HAP-1 (cell line): Measurements from ENCODE around the gene DDX43.

Experiments used
- DNase-seq, 2 experiments: peaks; one replicate each; pipeline ENCODE4 v3.0.0-alpha.2; 2016 to 2020; ENCODE audit warnings: low spot score in 2 of 2
- H3K27me3 ChIP-seq: fragments of 250-450 bp; sonication (Bioruptor Pico); 2 replicates; pipeline ENCODE4 v1.5.1; 2020; ENCODE audit warnings: low read depth, mild to moderate bottlenecking, moderate library complexity
- H3K36me3 ChIP-seq: fragments of 250-450 bp; sonication (Bioruptor Pico); replicated peaks from 2 replicates; pipeline ENCODE4 v1.5.1; 2020; ENCODE audit warnings: mild to moderate bottlenecking
- H3K4me1 ChIP-seq: fragments of 250-450 bp; sonication (Bioruptor Pico); 2 replicates; pipeline ENCODE4 v1.5.1; 2020; ENCODE audit warnings: mild to moderate bottlenecking
- H3K4me3 ChIP-seq: fragments of 250-450 bp; sonication (Bioruptor Pico); 2 replicates; pipeline ENCODE4 v1.5.1; 2020; ENCODE audit warnings: mild to moderate bottlenecking, moderate library complexity
- H3K9me3 ChIP-seq: fragments of 250-450 bp; sonication (Bioruptor Pico); 2 replicates; pipeline ENCODE4 v1.5.1; 2020; ENCODE audit warnings: mild to moderate bottlenecking, moderate library complexity
- in situ Hi-C: fragments of 300-500 bp; cut with MboI; formaldehyde crosslinking; loops from 3 replicates; pipeline ENCODE4 v1.14.3; 2020; ENCODE audit warnings: low sequenced_read_pairs, inconsistent platforms, mixed read lengths

The DDX43 gene

DNA sequence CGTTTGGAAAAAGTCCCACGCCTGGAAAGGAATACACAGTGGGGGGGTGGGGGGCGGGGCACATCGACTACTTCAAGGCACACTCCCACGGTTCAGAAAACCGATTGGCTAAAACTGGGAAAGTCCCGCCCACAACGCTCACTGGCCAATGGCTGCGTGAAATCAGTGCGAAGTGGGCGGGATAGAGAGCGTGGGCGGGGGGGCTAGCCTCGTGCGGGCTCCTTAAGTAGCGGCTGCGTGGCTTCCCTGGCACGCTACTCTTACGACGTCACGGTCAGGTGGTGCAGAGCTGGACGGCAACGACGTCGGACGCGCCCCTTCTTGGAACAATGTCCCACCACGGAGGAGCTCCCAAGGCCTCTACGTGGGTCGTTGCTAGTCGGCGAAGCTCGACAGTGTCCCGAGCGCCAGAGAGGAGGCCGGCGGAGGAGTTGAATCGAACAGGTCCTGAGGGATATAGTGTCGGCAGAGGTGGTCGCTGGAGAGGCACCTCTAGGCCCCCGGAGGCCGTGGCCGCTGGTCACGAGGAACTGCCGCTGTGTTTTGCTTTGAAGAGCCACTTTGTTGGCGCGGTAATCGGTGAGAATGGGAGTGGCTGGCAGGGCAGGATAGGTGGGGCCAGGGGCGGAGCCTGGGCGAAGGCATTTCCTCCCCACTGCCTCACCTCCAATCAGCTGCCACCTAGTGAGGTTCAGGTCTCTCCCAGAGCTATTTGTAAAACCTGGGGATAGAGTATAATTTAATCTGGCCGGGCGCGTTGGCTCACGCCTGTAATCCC lies at the start of gene DDX43:
Gene DDX43, plus strand, starts transcription at position 252 of the 778 bp plus-strand sequence. Its CDS starts 78 bp downstream, at position 330.
- Histone ChIP-seq H3K27me3 (peaks cover 5% of the 10 kb centered on the region), H3K36me3 (no peaks in the 10 kb centered on the region), H3K9me3 (no peaks in the 10 kb centered on the region), H3K4me1 (no peaks in the 10 kb centered on the region), H3K4me3 (no peak within 1 kb of the TSS)
- DNase-seq: no peak
- in situ Hi-C loops: no loop called here

DNA sequence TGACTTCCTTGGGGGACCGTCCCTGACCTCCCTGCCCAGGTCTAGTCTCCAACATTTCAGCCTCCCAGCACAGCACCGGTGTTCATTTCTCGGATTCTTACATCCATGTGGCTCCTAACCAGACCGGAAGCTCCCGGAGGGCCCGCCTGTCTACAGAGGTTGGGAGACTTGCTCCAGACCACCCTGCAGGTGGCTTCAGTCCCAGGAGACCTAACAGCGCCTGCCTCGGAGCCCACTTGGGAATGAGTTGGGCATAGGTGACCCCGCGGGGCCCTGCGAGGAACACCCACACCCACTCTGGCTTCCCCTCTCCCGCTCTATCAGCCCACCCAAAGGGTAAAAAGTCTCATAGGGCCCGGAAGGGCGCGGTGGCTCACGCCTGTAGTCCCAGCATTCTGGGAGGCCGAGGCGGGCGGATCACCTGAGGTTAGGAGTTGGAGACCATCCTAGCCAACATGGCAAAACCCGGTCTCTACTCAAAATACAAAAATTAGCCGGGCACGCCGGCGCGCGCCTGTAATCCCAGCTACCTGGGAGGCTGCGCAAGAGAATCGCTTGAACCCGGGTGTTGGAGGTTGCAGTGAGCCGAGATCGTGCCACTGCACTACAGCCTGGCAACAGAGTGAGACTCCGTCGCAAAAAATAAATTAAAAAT lies 46.0 kb upstream of the DDX43 start:
- DNase-seq: no peak
- Histone ChIP-seq H3K4me3 (no peak overlapping the region), H3K4me1 (peaks cover 2% of the 10 kb centered on the region; the same call in 1 of the 2 replicates), H3K36me3 (no peaks in the 10 kb centered on the region), H3K27me3 (peaks cover 82% of the 10 kb centered on the region), H3K9me3 (no peaks in the 10 kb centered on the region)
- in situ Hi-C loops: loop anchor here (25.0 kb wide), 1 partner anchor 936 kb away; no protein-coding TSS in a partner anchor

DNA sequence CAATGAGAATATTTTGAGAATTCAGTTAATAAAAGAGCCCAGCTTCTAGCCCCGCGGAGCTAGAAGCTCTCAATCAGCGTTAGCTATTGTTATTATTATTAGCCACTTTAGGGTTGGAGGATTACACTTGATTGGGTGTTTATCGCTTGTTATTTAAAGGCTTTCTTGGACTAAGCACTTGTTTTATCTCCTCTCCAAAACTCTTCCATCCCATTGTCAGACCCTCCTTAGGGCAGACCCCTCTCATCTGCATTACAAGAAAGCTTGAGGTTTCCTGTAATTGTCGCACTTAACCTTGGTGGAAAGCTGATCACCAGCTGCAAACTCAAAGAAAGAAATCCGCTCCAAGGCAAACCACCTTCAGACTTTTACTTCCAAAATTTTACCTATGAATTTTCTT lies 45.3 kb upstream of the DDX43 start:
- H3K27me3 ChIP-seq: peaks cover 78% of the 10 kb centered on the region
- H3K36me3 ChIP-seq: no peaks in the 10 kb centered on the region
- DNase-seq: peak; percentile 63 to 94
- no peak overlapping the region for H3K4me3 ChIP-seq
- peaks cover 2% of the 10 kb centered on the region; the same call in 1 of the 2 replicates for H3K4me1 ChIP-seq
- in situ Hi-C loops: loop anchor here (25.0 kb wide), 1 partner anchor 937 kb away; no protein-coding TSS in a partner anchor
- no peaks in the 10 kb centered on the region for H3K9me3 ChIP-seq

DNA sequence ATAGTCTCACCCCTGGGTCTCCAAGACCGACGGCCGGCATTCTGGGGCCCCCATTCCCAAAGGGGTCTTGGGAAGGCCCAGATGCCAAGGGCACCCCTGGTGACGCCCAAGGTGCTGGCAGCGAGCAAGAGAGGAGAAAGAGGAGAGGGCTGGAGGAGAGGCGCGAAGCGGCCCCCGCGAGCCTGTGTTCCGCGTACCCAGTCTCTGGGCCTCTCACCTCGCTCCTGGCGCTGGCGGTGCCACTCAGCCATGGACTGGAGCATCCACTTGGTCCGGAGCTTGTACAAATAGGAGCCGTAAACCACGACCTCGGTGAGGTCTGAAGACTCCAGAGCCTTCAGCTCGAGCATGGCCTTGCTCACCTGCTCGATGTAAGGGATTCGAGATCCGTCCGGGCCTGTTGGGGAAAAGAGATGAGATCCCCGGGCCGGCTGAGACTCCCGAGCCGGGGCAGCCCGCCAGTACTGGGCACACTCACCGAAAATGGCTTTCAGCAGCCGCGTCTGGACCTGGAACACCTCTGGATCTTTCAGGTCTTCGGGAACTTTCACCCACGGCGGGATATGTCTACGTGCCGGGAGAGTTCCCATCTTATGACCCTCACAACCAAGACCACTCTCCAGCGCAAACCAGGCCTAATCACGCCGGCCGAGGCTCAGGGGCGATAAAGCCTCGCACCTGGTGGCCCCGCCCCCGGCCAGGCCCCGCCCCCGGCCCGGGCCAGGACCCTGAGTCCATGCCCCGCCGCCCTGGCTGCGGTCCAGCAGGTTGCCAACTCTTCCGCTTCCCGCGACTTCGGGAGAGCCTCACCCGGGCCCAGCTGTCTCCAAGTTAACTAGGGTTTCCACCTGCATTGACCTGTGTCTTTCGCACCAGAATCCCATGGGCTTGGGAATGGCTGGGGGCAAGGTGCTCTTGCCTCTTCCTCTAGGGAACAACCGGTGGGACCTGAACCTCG lies 40.7 kb upstream of the DDX43 start, which contains the start of gene DPPA5:
Gene DPPA5, minus strand, starts transcription at position 641 of the 958 bp plus-strand sequence. Its CDS starts 51 bp downstream, at position 590.
- no peak for DNase-seq
- Histone ChIP-seq H3K4me3 (no peak within 1 kb of the TSS), H3K27me3 (peaks cover 78% of the 10 kb centered on the region), H3K4me1 (peaks cover 2% of the 10 kb centered on the region; the same call in 1 of the 2 replicates), H3K36me3 (no peaks in the 10 kb centered on the region), H3K9me3 (no peaks in the 10 kb centered on the region)
- in situ Hi-C loops: no loop called here

DNA sequence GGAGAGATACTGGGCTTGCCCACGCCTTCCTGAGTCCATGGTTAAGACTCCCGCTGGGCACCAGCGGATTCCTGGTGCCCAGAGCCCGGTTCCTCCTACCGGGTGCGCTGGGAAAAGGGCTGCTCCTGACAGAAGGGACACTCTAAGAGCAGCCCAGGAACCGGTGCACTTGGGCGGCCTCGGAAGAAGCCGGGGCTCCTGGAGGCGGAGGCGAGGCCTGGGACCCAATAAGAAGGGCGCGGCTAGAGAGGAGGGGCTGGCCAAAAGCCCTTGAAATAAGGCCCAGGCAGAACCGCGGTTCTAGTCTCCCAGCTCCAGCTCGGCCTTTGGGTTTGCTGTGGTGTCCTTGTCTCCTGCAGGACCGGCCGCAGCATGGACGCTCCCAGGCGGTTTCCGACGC lies 32.3 kb upstream of the DDX43 start, which contains the start of gene KHDC3L:
Gene KHDC3L, plus strand, starts transcription at position 301 of the 400 bp plus-strand sequence. Its CDS starts 72 bp downstream, at position 373.
- Histone ChIP-seq H3K4me1 (no peaks in the 10 kb centered on the region), H3K4me3 (no peak within 1 kb of the TSS), H3K9me3 (no peaks in the 10 kb centered on the region), H3K27me3 (peaks cover 48% of the 10 kb centered on the region), H3K36me3 (no peaks in the 10 kb centered on the region)
- in situ Hi-C loops: no loop called here
- no peak for DNase-seq

DNA sequence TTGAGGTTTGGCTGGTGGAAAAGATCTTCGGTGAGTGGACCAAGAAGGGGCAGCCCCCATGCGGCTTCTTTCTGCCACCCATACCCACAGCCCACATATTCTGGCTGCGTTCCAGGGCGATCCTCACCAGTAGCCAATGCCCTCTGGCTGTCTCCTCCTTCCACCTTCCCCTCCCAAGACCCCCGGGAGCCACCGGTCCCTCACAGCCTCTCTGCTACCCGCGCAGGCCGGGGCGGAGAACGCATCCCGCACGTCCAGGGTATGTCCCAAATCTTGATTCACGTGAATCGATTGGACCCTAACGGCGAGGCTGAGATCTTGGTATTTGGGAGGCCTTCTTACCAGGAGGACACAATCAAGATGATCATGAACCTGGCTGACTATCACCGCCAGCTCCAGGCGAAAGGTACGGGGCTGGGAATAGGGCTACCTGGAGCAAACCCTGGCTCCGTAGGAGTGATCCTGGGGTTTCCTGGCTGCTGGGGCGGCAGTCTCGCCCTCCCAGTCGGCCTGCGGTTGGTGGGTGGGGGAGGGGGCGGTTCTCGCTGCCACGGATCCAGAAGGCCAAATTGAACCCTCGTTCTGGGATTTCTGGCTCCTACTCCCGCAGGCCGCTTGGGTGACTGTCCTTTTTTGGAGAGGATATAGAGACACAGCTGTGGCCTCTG lies 31.6 kb upstream of the DDX43 start:
- no peaks in the 10 kb centered on the region for H3K9me3 ChIP-seq
- H3K36me3 ChIP-seq: no peaks in the 10 kb centered on the region
- H3K27me3 ChIP-seq: peaks cover 45% of the 10 kb centered on the region
- no peak for DNase-seq
- no peak overlapping the region for H3K4me3 ChIP-seq
- H3K4me1 ChIP-seq: no peaks in the 10 kb centered on the region
- in situ Hi-C loops: no loop called here

DNA sequence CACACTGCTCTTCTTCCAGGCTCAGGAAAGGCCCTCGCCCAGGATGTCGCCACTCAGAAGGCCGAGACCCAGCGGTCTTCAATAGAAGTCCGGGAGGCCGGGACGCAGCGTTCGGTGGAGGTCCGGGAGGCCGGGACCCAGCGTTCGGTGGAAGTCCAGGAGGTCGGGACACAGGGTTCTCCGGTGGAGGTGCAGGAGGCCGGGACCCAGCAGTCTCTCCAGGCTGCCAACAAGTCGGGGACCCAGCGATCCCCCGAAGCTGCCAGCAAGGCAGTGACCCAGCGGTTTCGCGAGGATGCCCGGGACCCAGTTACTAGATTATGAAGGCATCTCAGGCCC lies 31.1 kb upstream of the DDX43 start:
- Histone ChIP-seq H3K36me3 (no peaks in the 10 kb centered on the region), H3K4me3 (no peak overlapping the region), H3K9me3 (no peaks in the 10 kb centered on the region), H3K4me1 (no peaks in the 10 kb centered on the region), H3K27me3 (peaks cover 45% of the 10 kb centered on the region)
- DNase-seq: no peak
- in situ Hi-C loops: no loop called here

DNA sequence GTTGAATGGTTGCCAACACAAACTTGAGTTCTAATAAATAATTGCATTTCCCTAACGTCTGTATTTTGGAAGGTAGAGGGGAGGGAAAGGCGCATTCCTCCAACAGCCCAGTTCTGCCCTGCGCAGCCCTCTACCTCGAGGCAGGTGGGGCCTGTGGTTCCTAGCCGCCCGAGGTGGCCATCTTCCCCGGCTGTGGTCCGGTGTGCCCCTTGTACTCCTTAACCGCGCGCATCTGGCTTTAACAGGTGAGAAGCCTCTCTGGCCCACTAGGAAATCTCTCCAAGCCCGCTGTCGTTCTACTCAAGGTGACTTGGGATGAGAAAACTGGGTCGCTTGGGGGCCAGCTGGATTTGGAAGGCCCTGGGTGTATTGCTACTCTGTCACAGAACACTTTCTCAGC lies 30.5 kb upstream of the DDX43 start:
- Histone ChIP-seq H3K27me3 (peaks cover 46% of the 10 kb centered on the region), H3K36me3 (no peaks in the 10 kb centered on the region), H3K4me3 (no peak overlapping the region), H3K4me1 (no peaks in the 10 kb centered on the region), H3K9me3 (no peaks in the 10 kb centered on the region)
- DNase-seq: no peak
- in situ Hi-C loops: no loop called here

DNA sequence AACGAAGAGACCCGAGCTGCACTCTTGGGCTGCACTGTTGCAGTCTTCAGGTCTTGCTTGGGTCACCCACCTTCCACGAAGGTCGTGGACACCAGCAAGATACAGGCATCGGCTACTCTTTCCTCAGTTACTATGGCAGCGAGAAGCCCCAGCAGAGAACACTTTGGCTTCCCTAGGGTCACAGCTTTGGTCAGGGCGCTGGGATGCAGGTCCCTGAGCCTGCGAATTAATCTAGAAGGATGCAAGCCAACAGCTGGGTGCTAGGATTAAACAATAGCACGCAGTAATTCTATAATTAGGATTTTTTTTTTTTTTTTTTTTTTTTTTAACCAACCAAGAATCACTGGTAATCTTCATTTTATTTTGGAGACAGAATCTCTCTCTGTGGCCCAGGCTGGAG lies 30.1 kb upstream of the DDX43 start:
- in situ Hi-C loops: no loop called here
- no peak for DNase-seq
- H3K27me3 ChIP-seq: peaks cover 51% of the 10 kb centered on the region

DNA sequence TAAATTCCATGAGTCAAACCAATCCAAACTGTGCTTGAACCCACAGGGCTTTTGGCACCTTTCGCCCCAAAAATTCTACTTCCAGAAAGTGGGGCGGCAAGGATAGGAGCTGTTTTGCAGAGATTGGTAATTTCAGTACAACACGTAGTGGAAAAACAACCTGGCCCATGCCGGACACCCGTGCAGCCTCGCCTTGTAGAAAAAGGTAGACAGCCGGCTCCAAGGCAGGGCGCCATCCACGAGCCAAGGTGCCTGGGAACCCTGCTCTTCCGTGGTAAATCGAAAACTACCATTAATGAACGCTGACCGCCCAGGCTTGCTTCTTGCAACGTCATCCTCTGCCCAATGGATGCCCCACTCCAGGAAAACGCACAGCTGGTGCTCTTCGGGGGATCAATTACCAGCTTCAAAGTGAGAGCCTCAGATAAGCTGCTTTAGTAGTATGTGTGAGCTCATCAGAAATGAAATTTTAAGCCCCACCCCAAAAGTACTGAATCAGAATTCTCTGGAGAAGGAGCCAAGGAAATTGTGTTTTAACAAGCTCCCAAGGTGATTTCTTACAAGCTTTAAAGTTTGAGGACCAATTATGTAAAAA lies 26.8 kb upstream of the DDX43 start:
- Histone ChIP-seq H3K4me1 (no peaks in the 10 kb centered on the region), H3K36me3 (no peaks in the 10 kb centered on the region), H3K9me3 (no peaks in the 10 kb centered on the region), H3K4me3 (no peak overlapping the region), H3K27me3 (peaks cover 48% of the 10 kb centered on the region)
- in situ Hi-C loops: no loop called here
- DNase-seq: no peak

More for the DNA sequence above, 30.1 kb upstream of the DDX43 start:
- Histone ChIP-seq H3K9me3 (no peaks in the 10 kb centered on the region), H3K36me3 (no peaks in the 10 kb centered on the region), H3K4me3 (no peak overlapping the region), H3K4me1 (no peaks in the 10 kb centered on the region)

DNA sequence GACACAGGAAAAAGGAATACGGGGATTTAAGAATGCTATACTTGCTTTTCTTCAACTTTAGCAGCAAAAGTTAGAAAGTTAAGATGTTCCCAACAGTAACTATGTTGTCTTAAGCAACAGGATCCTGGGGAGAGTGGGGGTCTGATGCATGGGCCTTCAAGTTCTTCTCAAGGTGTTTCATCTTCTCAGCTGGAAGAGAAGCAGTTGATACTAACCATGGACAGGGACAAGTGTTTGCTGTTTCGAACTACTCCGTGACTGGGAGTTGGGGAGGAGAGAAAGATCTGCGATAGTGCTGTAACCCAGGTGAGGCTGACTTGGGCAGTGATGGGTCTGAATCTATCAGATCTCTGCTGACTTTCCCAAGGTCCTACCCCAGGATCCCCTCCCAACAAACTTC lies 26.0 kb upstream of the DDX43 start:
- peaks cover 48% of the 10 kb centered on the region for H3K27me3 ChIP-seq
- no peak for DNase-seq
- no peak overlapping the region for H3K4me3 ChIP-seq
- no peaks in the 10 kb centered on the region for H3K36me3 ChIP-seq
- in situ Hi-C loops: no loop called here
- H3K4me1 ChIP-seq: no peaks in the 10 kb centered on the region
- H3K9me3 ChIP-seq: no peaks in the 10 kb centered on the region

DNA sequence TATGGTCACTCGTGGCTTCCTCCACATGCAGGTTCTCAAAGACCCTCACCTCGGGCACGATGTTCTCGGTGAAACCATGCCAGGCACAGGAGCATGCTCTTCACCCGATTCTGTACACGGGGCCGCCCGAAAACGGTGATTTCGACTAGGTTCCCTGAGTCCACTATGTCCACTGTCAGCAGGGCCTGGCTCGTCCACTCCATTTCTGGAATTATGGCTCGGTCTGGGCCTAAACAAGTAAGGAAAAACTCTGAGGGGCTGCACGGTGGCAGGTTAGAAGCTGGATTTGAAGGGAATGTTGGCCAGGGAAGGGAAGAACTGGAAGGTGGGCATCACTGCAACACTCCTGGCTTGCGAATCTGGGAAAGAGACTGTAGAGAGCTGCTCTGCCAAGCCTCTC lies 25.5 kb upstream of the DDX43 start:
- Histone ChIP-seq H3K9me3 (no peaks in the 10 kb centered on the region), H3K36me3 (no peaks in the 10 kb centered on the region), H3K27me3 (peaks cover 44% of the 10 kb centered on the region), H3K4me3 (no peak overlapping the region), H3K4me1 (no peaks in the 10 kb centered on the region)
- no peak for DNase-seq
- in situ Hi-C loops: no loop called here

DNA sequence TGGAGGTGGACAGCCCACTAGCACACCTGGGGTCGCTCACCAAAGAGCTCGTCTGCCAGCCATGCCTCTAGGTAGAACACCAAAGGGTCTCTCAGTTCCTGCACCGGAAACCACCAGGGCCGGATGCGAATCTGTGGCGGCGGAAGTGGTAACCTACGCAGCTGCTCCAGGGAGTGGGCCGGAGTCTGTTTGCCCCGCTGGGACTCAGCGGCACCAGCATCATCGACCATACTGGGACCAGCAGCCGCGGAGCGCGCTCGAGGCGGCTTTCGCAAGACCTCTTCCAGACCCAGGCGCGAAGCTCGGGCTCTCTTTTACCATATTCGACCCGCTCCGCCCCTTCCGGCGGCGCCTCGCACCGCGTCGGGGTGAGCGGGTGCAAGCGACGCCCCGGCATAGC lies 25.1 kb upstream of the DDX43 start, which contains the start of gene OOEP:
Gene OOEP, minus strand, starts transcription at position 335 of the 400 bp plus-strand sequence. Its CDS starts 105 bp downstream, at position 230.
- Histone ChIP-seq H3K4me1 (no peaks in the 10 kb centered on the region), H3K27me3 (peaks cover 41% of the 10 kb centered on the region), H3K36me3 (no peaks in the 10 kb centered on the region), H3K9me3 (no peaks in the 10 kb centered on the region), H3K4me3 (no peak within 1 kb of the TSS)
- DNase-seq: no peak
- in situ Hi-C loops: no loop called here
